SK-N-SH (cell line): ENCODE results near the gene SORCS3.

Experiments
- ELF1 ChIP-seq: IDR thresholded peaks from 2 replicates; pipeline ENCODE4 v1.4.0; 2012
- EP300 ChIP-seq, 2 experiments: IDR thresholded peaks; 2 replicates each; pipeline versions ENCODE4 v1.4.0 to v1.6.1; 2012; ENCODE audit warnings: borderline replicate concordance in 1 of 2, low read depth in 1 of 2, low read length in 1 of 2
- EZH2phosphoT487 ChIP-seq: fragments of 200-600 bp; sonication (generic); IDR thresholded peaks from 2 replicates; pipeline ENCODE4 v1.6.1; 2017; ENCODE audit warnings: low read depth, mixed run types, mild to moderate bottlenecking, antibody characterized with exemption, moderate library complexity, borderline replicate concordance
- FOSL2 ChIP-seq: IDR thresholded peaks from 2 replicates; pipeline ENCODE4 v1.4.0; 2012; ENCODE audit warnings: low read depth, mild to moderate bottlenecking, moderate library complexity, borderline replicate concordance
- POLR2AphosphoS5 ChIP-seq: IDR thresholded peaks from 2 replicates; pipeline ENCODE4 v1.6.1; 2012; ENCODE audit warnings: low read depth, low read length
- RAD21 ChIP-seq: IDR thresholded peaks from 2 replicates; pipeline ENCODE4 v1.6.1; 2012; ENCODE audit warnings: mild to moderate bottlenecking, low read length
- RXRA ChIP-seq: IDR thresholded peaks from 2 replicates; pipeline ENCODE4 v1.4.0; 2012; ENCODE audit warnings: low read depth, mild to moderate bottlenecking, borderline replicate concordance
- TAF1 ChIP-seq: IDR thresholded peaks from 2 replicates; pipeline ENCODE4 v1.6.1; 2012; ENCODE audit warnings: low read depth, mild to moderate bottlenecking, low read length, moderate library complexity, borderline replicate concordance
- YY1 ChIP-seq: IDR thresholded peaks from 2 replicates; pipeline ENCODE4 v1.4.0; 2012; ENCODE audit warnings: low read depth, mild to moderate bottlenecking
- TF ChIP-seq, protein P1 (sequence below): fragments of 200-600 bp; sonication (generic); IDR thresholded peaks from 2 replicates; pipeline ENCODE4 v1.6.1; 2017; ENCODE audit warnings: antibody characterized with exemption, mild to moderate bottlenecking, moderate library complexity

GRCh38 chr10:104689547-104689946 lies 48.5 kb downstream of the SORCS3 start:
- TF ChIP-seq YY1, result no peak
- TF ChIP-seq, protein P1, sequence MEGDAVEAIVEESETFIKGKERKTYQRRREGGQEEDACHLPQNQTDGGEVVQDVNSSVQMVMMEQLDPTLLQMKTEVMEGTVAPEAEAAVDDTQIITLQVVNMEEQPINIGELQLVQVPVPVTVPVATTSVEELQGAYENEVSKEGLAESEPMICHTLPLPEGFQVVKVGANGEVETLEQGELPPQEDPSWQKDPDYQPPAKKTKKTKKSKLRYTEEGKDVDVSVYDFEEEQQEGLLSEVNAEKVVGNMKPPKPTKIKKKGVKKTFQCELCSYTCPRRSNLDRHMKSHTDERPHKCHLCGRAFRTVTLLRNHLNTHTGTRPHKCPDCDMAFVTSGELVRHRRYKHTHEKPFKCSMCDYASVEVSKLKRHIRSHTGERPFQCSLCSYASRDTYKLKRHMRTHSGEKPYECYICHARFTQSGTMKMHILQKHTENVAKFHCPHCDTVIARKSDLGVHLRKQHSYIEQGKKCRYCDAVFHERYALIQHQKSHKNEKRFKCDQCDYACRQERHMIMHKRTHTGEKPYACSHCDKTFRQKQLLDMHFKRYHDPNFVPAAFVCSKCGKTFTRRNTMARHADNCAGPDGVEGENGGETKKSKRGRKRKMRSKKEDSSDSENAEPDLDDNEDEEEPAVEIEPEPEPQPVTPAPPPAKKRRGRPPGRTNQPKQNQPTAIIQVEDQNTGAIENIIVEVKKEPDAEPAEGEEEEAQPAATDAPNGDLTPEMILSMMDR, result no peak
- TF ChIP-seq RAD21, result no peak
- no peak for TF ChIP-seq ELF1
- no peak for TF ChIP-seq EZH2phosphoT487
- no peak for TF ChIP-seq FOSL2
- TF ChIP-seq RXRA, result no peak
- no peak for TF ChIP-seq EP300 (IDR thresholded peaks at IDR 0.05; ENCODE audit: borderline replicate concordance in 1 of 2, low read depth in 1 of 2, low read length in 1 of 2)
- TF ChIP-seq POLR2AphosphoS5, result no peak
- TF ChIP-seq TAF1, result no peak
